GM13977 (cell line): ENCODE results near the gene TEDC1.
A peak's percentile ranks its signal among the peaks of the same experiment; 100 is the strongest.

Source experiments
- DNase-seq: peaks from one replicate; pipeline ENCODE4 v3.0.0; 2012; ENCODE audit warnings: low spot score
- in situ Hi-C: fragments of 300-500 bp; cut with MboI; formaldehyde crosslinking; loops from one replicate; pipeline ENCODE4 v1.12.0; 2022; ENCODE audit warnings: low sequenced_read_pairs, low pct_unique_long_range_greater_than_20kb, mixed read lengths, inconsistent platforms; ENCODE audit not compliant: unreplicated experiment
- TF ChIP-seq, protein P1 (sequence below): IDR thresholded peaks from 2 replicates; pipeline ENCODE4 v1.5.1; 2012; ENCODE audit warnings: mild to moderate bottlenecking, control low read depth; ENCODE audit not compliant: insufficient read depth; ENCODE audit errors: extremely low read depth, missing control alignments

Gene TEDC1

GRCh38 chr14:105508069-105508468 lies 17.0 kb downstream of the TEDC1 start:
- TF ChIP-seq, protein P1, sequence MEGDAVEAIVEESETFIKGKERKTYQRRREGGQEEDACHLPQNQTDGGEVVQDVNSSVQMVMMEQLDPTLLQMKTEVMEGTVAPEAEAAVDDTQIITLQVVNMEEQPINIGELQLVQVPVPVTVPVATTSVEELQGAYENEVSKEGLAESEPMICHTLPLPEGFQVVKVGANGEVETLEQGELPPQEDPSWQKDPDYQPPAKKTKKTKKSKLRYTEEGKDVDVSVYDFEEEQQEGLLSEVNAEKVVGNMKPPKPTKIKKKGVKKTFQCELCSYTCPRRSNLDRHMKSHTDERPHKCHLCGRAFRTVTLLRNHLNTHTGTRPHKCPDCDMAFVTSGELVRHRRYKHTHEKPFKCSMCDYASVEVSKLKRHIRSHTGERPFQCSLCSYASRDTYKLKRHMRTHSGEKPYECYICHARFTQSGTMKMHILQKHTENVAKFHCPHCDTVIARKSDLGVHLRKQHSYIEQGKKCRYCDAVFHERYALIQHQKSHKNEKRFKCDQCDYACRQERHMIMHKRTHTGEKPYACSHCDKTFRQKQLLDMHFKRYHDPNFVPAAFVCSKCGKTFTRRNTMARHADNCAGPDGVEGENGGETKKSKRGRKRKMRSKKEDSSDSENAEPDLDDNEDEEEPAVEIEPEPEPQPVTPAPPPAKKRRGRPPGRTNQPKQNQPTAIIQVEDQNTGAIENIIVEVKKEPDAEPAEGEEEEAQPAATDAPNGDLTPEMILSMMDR, result no peak
- in situ Hi-C loops, result loop anchor here (25.0 kb wide), 1 partner anchor 396 kb away; no protein-coding TSS in a partner anchor

GRCh38 chr14:105508601-105509000 lies 17.6 kb downstream of the TEDC1 start:
- TF ChIP-seq, protein P1, result no peak
- in situ Hi-C loops, result loop anchor here (25.0 kb wide), 1 partner anchor 396 kb away; no protein-coding TSS in a partner anchor
- no peak for DNase-seq

More at GRCh38 chr14:105508069-105508468, 17.0 kb downstream of the TEDC1 start:
- no peak for DNase-seq

GRCh38 chr14:105517096-105517495 lies 26.1 kb downstream of the TEDC1 start:
- no peak for DNase-seq
- in situ Hi-C loops, result loop anchor here (25.0 kb wide), 1 partner anchor 405 kb away; no protein-coding TSS in a partner anchor
- TF ChIP-seq, protein P1, result no peak

DNA sequence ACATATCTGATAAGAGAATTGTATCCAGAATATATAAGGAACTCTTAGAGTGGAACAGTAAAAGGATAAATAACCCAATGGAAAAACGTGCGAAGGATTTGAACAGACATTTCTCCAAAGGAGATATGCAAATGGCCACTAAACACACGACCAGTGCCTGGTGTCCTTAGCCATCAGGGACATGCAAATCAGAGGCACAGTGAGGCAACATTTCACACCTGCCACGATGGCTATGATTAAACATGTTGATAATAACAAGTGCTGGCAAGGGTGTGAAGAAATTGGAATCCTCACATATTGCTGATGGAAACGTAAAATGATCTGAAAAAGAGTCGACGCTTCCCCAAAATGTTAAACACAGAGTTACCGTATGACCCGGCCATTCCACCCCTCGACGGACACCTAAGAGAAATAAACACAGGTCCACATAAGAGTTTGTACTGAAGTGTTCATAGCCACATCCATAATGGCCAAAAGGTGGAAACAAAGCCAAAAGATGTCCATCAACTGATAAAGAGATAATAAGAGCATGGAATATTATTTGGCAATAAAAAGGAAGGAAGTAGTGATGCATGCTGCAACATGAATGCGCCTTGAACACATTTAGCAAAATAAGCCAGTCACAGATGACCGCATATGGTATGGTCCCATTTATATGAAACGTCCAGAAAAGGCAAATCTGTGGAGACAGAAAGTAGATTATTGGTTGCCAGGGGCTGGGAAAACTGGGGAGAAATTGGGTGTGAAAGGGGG lies 29.1 kb downstream of the TEDC1 start:
- DNase-seq, result no peak
- in situ Hi-C loops, result loop anchor here (25.0 kb wide), 1 partner anchor 408 kb away; no protein-coding TSS in a partner anchor
- TF ChIP-seq, protein P1, result no peak

DNA sequence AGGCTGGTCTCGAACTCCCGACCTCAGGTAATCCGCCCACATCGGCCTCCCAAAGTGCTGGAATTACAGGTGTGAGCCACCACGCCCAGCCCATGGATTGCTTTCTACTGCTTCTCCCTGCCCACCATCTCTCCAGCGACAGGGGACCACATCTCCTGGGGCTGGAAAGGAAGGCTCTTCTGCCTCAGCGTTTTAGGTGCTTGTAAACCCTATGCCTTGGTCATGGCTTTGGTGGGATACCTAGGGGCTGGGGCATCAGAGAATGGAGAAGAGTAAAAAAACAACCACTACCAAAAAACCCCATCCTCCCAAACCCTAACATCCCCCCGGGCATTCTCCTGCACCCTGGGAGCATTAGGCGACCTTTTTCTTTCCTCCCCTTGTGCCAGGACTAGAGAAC lies 34.3 kb downstream of the TEDC1 start:
- TF ChIP-seq, protein P1, result no peak
- no peak for DNase-seq
- in situ Hi-C loops, result no loop called here

- DNase-seq, result peak; percentile 78
- in situ Hi-C loops, result no loop called here
- TF ChIP-seq, protein P1, result no peak
Measured at GRCh38 chr14:105525861-105526775, 35.1 kb downstream of the TEDC1 start, which contains the start of gene TMEM121. TSS of gene TMEM121 (plus strand) at chr14:105526583. CDS start at chr14:105528835, 2,252 bp downstream.
